Right lung (tissue), 5 donors: ENCODE results near the gene ZNF81. TPM values are rescaled to one million over a fixed set of nuclear protein-coding genes. Genes with fewer than 3 reads are reported as not detected.
"Not testable (repeated sequence)": the region's sequence is repeated elsewhere in the genome, so short reads cannot be mapped to it uniquely, and the experiment has no call there.

Experiments
- DNase-seq, 2 donors: peaks; one replicate each; pipeline ENCODE4 v3.0.0-alpha.2; 2013
- polyA plus RNA-seq, 5 donors: library from polyadenylated mRNA; unstranded; fragments of 120-200 nt; gene quantifications; one replicate each; pipeline versions ENCODE4 v1.2.1 to v1.2.3, GENCODE V29; 2013; ENCODE audit warnings: inconsistent platforms in 1 of 5, low replicate concordance in 1 of 5; ENCODE audit not compliant: insufficient read length in 5 of 5, insufficient read depth in 1 of 5

The ZNF81 gene
- polyA plus RNA-seq, 5 donors, result 4.6 to 8.4 (median 6.9) TPM

- DNase-seq, result no peak
Observed at GRCh38 chrX:47843363-47843762, 6.7 kb downstream of the ZNF81 start.

GRCh38 chrX:47844117-47844516 lies 7.4 kb downstream of the ZNF81 start:
- DNase-seq, result no peak

GRCh38 chrX:47846040-47846439 lies 9.3 kb downstream of the ZNF81 start:
- no peak for DNase-seq

GRCh38 chrX:47849778-47850177 lies 13.1 kb downstream of the ZNF81 start:
- no peak for DNase-seq

GRCh38 chrX:47850389-47850788 lies 13.7 kb downstream of the ZNF81 start:
- DNase-seq, result not testable (repeated sequence)

- no peak for DNase-seq
Observed at GRCh38 chrX:47850901-47851300, 14.2 kb downstream of the ZNF81 start.

- peak in 1 of 2 donors; percentile 18 for DNase-seq
Observed at GRCh38 chrX:47854474-47854873, 17.8 kb downstream of the ZNF81 start.

GRCh38 chrX:47859686-47860085 lies 23.0 kb downstream of the ZNF81 start:
- no peak for DNase-seq

GRCh38 chrX:47862680-47863079 lies 26.0 kb downstream of the ZNF81 start:
- DNase-seq, result no peak

GRCh38 chrX:47863187-47863586 lies 26.5 kb downstream of the ZNF81 start:
- DNase-seq, result no peak

- DNase-seq, result no peak
Observed at GRCh38 chrX:47864300-47864699, 27.6 kb downstream of the ZNF81 start.

- no peak for DNase-seq
Observed at GRCh38 chrX:47864785-47865184, 28.1 kb downstream of the ZNF81 start.

GRCh38 chrX:47873123-47873522 lies 36.4 kb downstream of the ZNF81 start:
- DNase-seq, result no peak

- no peak for DNase-seq
Observed at GRCh38 chrX:47877327-47877726, 40.6 kb downstream of the ZNF81 start.

GRCh38 chrX:47878198-47878597 lies 41.5 kb downstream of the ZNF81 start:
- DNase-seq, result no peak

- DNase-seq, result no peak
Observed at GRCh38 chrX:47879463-47879862, 42.8 kb downstream of the ZNF81 start.

GRCh38 chrX:47880927-47881326 lies 44.2 kb downstream of the ZNF81 start:
- no peak for DNase-seq

GRCh38 chrX:47885501-47885900 lies 48.8 kb downstream of the ZNF81 start:
- DNase-seq, result no peak

GRCh38 chrX:47898024-47898423 lies 61.3 kb downstream of the ZNF81 start:
- no peak for DNase-seq

- no peak for DNase-seq
Observed at GRCh38 chrX:47900833-47901232, 64.1 kb downstream of the ZNF81 start.

GRCh38 chrX:47902161-47902560 lies 65.5 kb downstream of the ZNF81 start:
- no peak for DNase-seq

GRCh38 chrX:47915886-47916493 lies 79.3 kb downstream of the ZNF81 start:
- DNase-seq, result no peak

GRCh38 chrX:47918274-47918673 lies 81.6 kb downstream of the ZNF81 start:
- DNase-seq, result no peak

- no peak for DNase-seq
Observed at GRCh38 chrX:47927212-47927611, 90.5 kb downstream of the ZNF81 start.
